Measurements from ENCODE around the gene ZNF710. TPM values are rescaled to one million over a fixed set of nuclear protein-coding genes. Genes with fewer than 3 reads are reported as not detected.

Gene ZNF710
- total RNA-seq, 1 experiment from 2014 or later, result 40.7 TPM

- H2BK15ac ChIP-seq (ENCODE audit: low read depth, low read length), result no peak overlapping the region
- Mint-ChIP-seq H3K4me3 (no peak overlapping the region), H3K27ac (no peak overlapping the region), H3K36me3 (ENCODE audit: insufficient read depth in 1 of 3, low read depth in 3 of 3) (peaks cover 10 to 23% (median 19%) of the 10 kb centered on the region in 3 experiments), H3K4me1 (peaks cover 7 to 8% of the 10 kb centered on the region in 2 experiments), H3K9me3 (peaks cover 17 to 20% of the 10 kb centered on the region in 2 experiments), H3K27me3 (ENCODE audit: low read depth) (no peaks in the 10 kb centered on the region)
- H2BK120ac ChIP-seq (ENCODE audit: low read depth, low read length, poor library complexity, severe bottlenecking), result no peak overlapping the region
- no peaks in the 10 kb centered on the region for H3K4me1 ChIP-seq (ENCODE audit: insufficient read depth, low read length)
- peaks cover 2% of the 10 kb centered on the region; the same call in 1 of the 2 replicates for H3K79me2 ChIP-seq (ENCODE audit: insufficient read depth, low read length)
- no peak overlapping the region for H2BK12ac ChIP-seq (ENCODE audit: insufficient read length, low read depth, low read length)
- H2AK5ac ChIP-seq (ENCODE audit: insufficient read length, low read length), result no peak overlapping the region
- no peak overlapping the region for H3K56ac ChIP-seq (ENCODE audit: insufficient read length, low read depth, low read length)
- no CpG with 5 or more reads among the region's 8 CpGs for WGBS (ENCODE audit: extremely low coverage, insufficient read length, low lambda C conversion rate)
- H3T11ph ChIP-seq (ENCODE audit: low read length), result no peak overlapping the region
- no peak overlapping the region for H3K4me2 ChIP-seq (ENCODE audit: insufficient read depth, insufficient read length, low read length)
- DNase-seq, result no peak
- no peak overlapping the region for H3K14ac ChIP-seq (ENCODE audit: insufficient read depth, low read length)
- no peak overlapping the region for H2BK20ac ChIP-seq (ENCODE audit: low read depth, low read length, poor library complexity, severe bottlenecking)
- no peaks in the 10 kb centered on the region for H3K79me1 ChIP-seq (ENCODE audit: insufficient read depth, low read depth, low read length, poor library complexity, severe bottlenecking)
- H4K5ac ChIP-seq (ENCODE audit: insufficient read length, low read depth, low read length), result no peak overlapping the region
- H2AFZ ChIP-seq (ENCODE audit: low read length), result no peak overlapping the region
- no peak overlapping the region for H4K91ac ChIP-seq (ENCODE audit: insufficient read length, low read depth, low read length)
- no peaks in the 10 kb centered on the region for H3K9me3 ChIP-seq (ENCODE audit: control insufficient read depth, low read depth, low read length)
- H2BK5ac ChIP-seq (ENCODE audit: insufficient read length, low read length), result no peak overlapping the region
- H4K8ac ChIP-seq (replicated peaks; ENCODE audit: insufficient read length, low read depth, low read length), result no peak overlapping the region
- H3K27ac ChIP-seq (ENCODE audit: insufficient read length, low read depth, low read length), result no peak overlapping the region
- no peak for TF ChIP-seq CTCF (conservative IDR thresholded peaks at IDR 0.05)
- no peaks in the 10 kb centered on the region for H4K20me1 ChIP-seq (ENCODE audit: control insufficient read depth, insufficient read depth, insufficient read length)
- H3K18ac ChIP-seq (ENCODE audit: insufficient read length, low read depth, low read length), result no peak overlapping the region
- H3K9ac ChIP-seq (ENCODE audit: extremely low read depth, insufficient read length, low read length), result no peak overlapping the region
- H3K27me3 ChIP-seq (ENCODE audit: insufficient read depth, low read length), result no peaks in the 10 kb centered on the region
- no peak overlapping the region for H3K23ac ChIP-seq (ENCODE audit: insufficient read length, low read depth, low read length)
- no peaks in the 10 kb centered on the region for H3K23me2 ChIP-seq (ENCODE audit: insufficient read length, low read depth, low read length, poor library complexity, severe bottlenecking)
- H3K4ac ChIP-seq (ENCODE audit: low read depth, low read length), result no peak overlapping the region
Measured at GRCh38 chr15:90011705-90012104, 10.6 kb downstream of the ZNF710 start.
